NCI-H82 treated with DMSO at 0.1 percent for 48 hours (cell line): ENCODE data around the gene OR2D3.
"Not testable (repeated sequence)": the region's sequence is repeated elsewhere in the genome, so short reads cannot be mapped to it uniquely, and the experiment has no call there.

ENCODE experiments used
- DNase-seq: peaks from one replicate; lab custom pipeline; 2025; ENCODE audit not compliant: unreplicated experiment; lab: John Stamatoyannopoulos, UW

Gene OR2D3

DNA sequence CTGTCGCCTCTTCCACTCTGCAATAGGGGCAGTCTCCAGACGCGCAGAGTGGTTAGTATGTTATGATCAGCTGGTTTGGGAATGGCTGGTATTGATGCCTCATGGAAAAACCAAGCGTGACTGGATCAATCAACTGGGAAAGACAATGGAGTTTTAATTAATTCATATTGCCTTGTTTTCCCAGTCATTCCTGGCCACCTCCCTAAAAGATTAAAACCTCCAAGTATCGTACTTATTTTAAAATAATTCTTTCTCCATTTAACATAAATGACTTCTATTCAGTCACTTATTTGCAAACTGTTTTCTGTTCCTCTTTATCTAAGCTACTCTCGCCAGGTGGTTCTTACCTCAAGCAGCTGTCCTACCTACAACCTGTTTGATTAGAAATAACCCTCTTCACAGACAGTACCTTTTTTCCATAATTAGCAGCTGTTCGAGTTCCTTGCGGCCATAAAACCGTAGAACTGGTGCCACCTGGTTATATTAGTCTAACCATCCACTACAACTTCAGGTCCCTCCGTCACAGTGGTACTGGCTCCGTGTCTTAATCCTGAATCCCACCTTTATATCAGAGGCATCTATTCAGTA, 6.3 kb downstream of the OR2D3 start:
- DNase-seq = no peak

DNA sequence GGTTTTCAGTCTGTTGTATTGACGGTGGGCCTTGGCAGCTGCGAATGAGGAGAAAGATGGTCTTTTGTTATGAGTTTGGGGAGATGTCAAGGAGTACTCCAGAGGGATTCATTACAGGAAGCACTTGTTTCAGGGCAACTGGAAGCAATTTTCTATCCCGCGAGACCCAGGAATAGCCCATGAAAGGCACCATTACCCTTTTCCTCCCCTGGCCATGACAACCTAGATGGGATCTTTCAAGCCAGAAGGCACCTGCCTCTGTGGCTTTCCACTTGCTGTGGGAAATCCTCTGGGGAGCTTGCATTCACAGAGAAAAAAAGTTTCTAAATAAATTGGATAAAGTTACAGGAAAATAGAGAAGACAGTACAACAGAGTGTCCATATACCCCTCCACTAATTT, 8.1 kb downstream of the OR2D3 start:
- DNase-seq = no peak

DNA sequence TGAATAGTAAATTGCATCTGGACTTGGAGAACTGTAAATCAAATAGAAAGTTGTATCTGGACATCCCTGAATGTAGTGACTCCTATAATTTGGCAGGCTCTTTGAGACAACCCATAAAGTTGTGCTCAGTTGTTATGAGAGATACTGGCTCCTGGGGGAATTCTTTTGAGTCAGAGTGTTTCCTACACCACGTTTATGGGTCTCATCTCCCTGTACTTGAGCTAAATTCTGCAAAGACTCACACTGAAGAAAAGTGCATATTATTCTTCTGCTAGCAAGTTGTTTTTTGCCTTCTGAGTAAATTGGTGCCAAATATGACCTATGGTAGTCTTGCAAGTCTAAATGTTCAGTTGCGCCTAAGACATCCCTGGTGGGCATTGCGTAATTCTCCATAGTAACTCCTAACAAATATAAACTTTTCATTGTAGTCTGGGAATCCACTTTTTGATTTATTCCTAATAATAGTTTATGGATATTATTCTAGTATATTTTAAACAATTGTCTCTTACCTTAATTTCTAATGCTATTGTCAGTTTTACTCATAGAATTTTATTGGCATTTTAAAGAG, 10.4 kb downstream of the OR2D3 start:
- no peak for DNase-seq

DNA sequence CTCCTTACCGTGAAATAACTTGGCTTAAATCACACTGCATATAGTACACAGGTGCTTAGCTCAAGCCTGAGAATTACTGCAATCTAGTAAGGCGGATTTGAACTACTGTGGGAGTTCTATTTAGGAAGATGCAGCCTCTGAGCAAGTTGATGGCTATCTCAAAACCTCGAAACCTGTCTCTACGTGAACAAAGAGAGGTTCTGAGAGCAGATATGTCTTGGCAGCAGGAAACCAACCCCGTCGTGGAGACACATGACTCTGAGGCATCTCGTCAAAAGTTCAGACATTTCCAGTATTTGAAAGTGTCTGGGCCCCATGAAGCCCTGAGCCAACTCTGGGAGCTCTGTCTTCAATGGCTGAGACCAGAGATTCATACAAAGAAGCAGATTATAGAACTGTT, 11.3 kb downstream of the OR2D3 start:
- DNase-seq = no peak

DNA sequence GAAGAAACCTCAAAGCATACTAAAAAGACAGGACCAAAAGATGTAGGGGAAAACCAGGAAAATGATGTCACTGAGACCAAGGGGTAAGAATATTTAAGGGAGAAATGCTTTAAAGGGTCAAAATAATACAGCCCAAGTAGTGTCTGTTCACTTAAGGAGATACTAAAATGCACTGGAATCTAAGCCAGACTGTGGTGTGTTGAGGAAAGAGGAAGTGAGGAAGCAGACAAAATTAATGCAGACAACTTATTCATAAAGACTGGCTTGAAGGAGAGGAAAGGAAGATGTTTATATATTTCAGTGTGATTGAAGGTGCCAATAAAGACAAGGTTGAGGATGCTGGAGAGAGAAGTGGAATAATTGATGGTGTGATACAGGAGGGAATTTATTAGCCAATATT, 21.2 kb downstream of the OR2D3 start:
- DNase-seq = no peak

DNA sequence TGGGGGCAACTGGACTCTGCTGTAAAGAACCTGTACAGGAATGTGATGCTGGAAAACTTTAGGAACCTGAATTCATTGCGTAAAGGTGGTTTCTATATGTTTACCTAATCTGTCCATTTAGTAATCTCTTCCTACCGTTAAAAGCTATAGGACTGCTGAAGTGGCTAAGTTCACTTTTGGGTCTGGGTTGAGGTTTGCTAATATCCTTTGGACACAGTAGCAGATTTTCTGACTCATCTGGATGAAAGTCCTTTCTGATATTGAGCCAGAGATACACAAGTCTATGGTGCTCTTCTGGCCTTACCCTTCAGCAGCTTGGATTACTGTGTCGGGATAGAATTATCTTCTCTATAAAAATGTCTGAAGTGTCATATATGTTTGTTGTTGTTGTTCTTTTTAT, 22.3 kb downstream of the OR2D3 start:
- DNase-seq = no peak

DNA sequence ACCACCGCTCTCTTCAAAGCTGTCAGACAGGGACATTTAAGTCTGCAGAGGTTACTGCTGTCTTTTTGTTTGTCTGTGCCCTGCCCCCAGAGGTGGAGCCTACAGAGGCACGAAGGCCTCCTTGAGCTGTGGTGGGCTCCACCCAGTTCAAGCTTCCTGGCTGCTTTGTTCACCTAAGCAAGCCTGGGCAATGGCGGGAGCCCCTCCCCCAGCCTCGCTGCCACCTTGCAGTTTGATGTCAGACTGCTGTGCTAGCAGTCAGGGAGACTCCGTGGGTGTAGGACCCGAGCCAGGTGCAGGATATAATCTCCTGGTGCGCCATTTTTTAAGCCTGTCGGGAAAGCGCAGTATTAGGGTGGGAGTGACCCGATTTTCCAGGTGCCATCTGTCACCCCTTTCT, 33.4 kb downstream of the OR2D3 start:
- DNase-seq = not testable (repeated sequence)

DNA sequence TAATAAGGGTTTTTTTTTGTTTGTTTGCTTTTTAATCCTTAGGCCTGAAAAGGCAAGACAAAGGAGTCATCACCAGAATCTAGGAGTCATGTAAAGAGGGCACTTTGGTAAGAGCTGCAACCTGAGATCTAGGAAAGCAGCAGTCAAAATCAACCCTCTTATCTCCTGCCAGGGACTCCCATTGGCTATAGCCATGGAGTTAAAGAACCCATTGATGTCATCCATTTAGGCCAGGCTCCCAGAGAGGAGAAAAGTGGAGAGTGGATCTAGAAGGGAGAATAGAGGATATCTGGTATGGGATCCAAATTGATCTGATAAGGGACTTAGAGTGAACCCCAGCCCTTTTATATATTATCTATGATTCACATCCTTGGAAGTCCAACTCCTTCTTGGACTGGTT, 41.3 kb downstream of the OR2D3 start:
- no peak for DNase-seq

DNA sequence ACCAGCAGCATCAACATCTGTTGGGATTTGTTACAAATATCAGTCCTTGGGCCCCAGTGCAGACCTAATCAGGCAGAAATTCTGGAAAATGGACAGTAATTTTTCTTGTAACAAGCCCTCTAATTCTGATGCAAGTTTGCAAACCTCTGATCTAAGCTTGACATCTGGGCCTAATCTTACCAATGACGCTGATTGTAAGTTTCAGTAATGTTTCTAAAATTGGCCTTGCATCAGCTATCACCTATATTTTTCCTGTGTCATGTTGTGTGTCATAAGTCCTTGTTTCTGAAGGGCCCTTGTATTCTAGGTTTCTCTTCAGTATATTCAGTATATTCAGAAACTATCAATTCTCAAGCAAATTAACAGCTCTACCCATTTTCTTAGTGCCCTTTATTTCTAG, 41.9 kb downstream of the OR2D3 start:
- DNase-seq = no peak

DNA sequence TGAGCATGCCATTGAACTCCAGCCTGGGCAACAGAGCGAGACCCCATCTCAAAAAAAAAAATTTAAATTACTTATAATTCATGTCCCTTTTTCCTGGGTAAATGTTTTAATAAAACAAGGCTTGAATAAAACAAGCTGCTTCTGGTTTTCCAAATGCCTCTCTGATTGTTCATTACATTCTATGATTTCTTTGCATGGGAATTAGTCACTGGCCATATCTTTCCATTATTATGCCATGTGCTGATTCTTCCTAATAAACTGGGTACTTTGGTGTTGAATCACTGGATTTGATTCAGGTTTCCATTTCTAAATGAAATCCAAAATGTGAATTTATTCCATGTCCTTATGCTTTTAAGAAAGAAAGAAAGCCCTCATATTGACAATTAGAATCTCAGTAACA, 48.0 kb downstream of the OR2D3 start:
- DNase-seq = no peak

DNA sequence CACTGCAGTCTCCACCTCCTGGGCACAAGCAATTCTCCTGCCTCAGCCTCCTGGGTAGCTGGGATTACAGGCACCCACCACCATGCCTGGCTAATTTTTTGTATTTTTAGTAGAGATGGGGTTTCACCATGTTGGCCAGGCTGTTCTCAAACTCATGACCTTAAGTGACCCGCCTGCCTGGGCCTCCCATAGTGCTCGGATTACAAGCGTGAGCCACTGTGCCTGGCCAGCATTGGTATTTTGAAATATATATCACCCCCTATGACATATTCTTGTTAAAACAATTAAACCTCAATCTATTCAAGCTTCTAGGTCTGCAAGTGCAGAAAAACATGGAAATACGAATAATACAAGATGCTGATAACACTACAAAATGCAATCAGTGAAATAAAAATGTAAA, 49.1 kb downstream of the OR2D3 start:
- DNase-seq = not testable (repeated sequence)
